Activated T-cell treated with anti-CD3 and anti-CD28 coated beads for 24 hours (primary cell): ENCODE measurements around the gene ATP9A.
"Not testable (repeated sequence)": the region's sequence is repeated elsewhere in the genome, so short reads cannot be mapped to it uniquely, and the experiment has no call there.

Source experiments
- DNase-seq: peaks from one replicate; pipeline ENCODE4 v3.0.0-alpha.2; 2020; ENCODE audit warnings: low read depth

ATP9A gene

GRCh38 chr20:51767867-51768758 lies at the start of gene ATP9A:
Gene ATP9A, minus strand, starts transcription at chr20:51768390. Its CDS starts 21 bp downstream, at chr20:51768369.
- no peak for DNase-seq

GRCh38 chr20:51816856-51817255 lies 48.7 kb upstream of the ATP9A start:
- DNase-seq: not testable (repeated sequence)

- no peak for DNase-seq
Observed at GRCh38 chr20:51815383-51816076, 47.3 kb upstream of the ATP9A start.

- DNase-seq: no peak
Observed at GRCh38 chr20:51812861-51813260, 44.7 kb upstream of the ATP9A start.

GRCh38 chr20:51811514-51812128 lies 43.4 kb upstream of the ATP9A start:
- DNase-seq: no peak

- DNase-seq: no peak
Observed at GRCh38 chr20:51811042-51811355, 42.8 kb upstream of the ATP9A start.

- no peak for DNase-seq
Observed at GRCh38 chr20:51810155-51811041, 42.2 kb upstream of the ATP9A start.

- no peak for DNase-seq
Observed at GRCh38 chr20:51807720-51808250, 39.6 kb upstream of the ATP9A start.

- no peak for DNase-seq
Observed at GRCh38 chr20:51804754-51805153, 36.6 kb upstream of the ATP9A start.

- DNase-seq: no peak
Observed at GRCh38 chr20:51803148-51803854, 35.1 kb upstream of the ATP9A start.

- no peak for DNase-seq
Observed at GRCh38 chr20:51802170-51802751, 34.1 kb upstream of the ATP9A start, which contains the start of gene SALL4. Gene SALL4, minus strand, starts transcription at chr20:51802521. Its CDS starts 113 bp downstream, at chr20:51802408.

- no peak for DNase-seq
Observed at GRCh38 chr20:51801823-51802123, 33.6 kb upstream of the ATP9A start.

GRCh38 chr20:51801122-51801822 lies 33.1 kb upstream of the ATP9A start:
- no peak for DNase-seq

- DNase-seq: no peak
Observed at GRCh38 chr20:51800872-51801121, 32.6 kb upstream of the ATP9A start.

- peak; percentile 35 for DNase-seq
Observed at GRCh38 chr20:51800060-51800871, 32.1 kb upstream of the ATP9A start.

- DNase-seq: no peak
Observed at GRCh38 chr20:51799401-51799860, 31.2 kb upstream of the ATP9A start.

GRCh38 chr20:51797357-51798025 lies 29.3 kb upstream of the ATP9A start:
- no peak for DNase-seq

GRCh38 chr20:51796340-51796739 lies 28.1 kb upstream of the ATP9A start:
- DNase-seq: no peak

GRCh38 chr20:51792960-51793359 lies 24.8 kb upstream of the ATP9A start:
- no peak for DNase-seq
